Activated T-cell treated with anti-CD3 and anti-CD28 coated beads, Interleukin-2, amount 50 U/mL, for 1 hour (primary cell): ENCODE data around the gene ANKRD31.
"Not testable (repeated sequence)": the region's sequence is repeated elsewhere in the genome, so short reads cannot be mapped to it uniquely, and the experiment has no call there.

Experiments
- DNase-seq: peaks from one replicate; pipeline ENCODE4 v3.0.0-alpha.2; 2020

Gene ANKRD31

GRCh38 chr5:75236322-75237316 is at the start of gene ANKRD31:
Gene ANKRD31, minus strand, starts transcription at chr5:75236878. Its CDS starts 192 bp downstream, at chr5:75236686.
- DNase-seq = peak; percentile 92

- no peak for DNase-seq
Measured at GRCh38 chr5:75286211-75286773, 49.6 kb upstream of the ANKRD31 start.

GRCh38 chr5:75282581-75282980 is 45.9 kb upstream of the ANKRD31 start:
- DNase-seq = no peak

- no peak for DNase-seq
Measured at GRCh38 chr5:75281716-75282465, 45.2 kb upstream of the ANKRD31 start.

- DNase-seq = no peak
Measured at GRCh38 chr5:75279321-75279720, 42.6 kb upstream of the ANKRD31 start.

- no peak for DNase-seq
Measured at GRCh38 chr5:75277463-75277862, 40.8 kb upstream of the ANKRD31 start.

GRCh38 chr5:75275756-75276155 is 39.1 kb upstream of the ANKRD31 start:
- DNase-seq = no peak

- DNase-seq = no peak
Measured at GRCh38 chr5:75275147-75275546, 38.5 kb upstream of the ANKRD31 start.

- no peak for DNase-seq
Measured at GRCh38 chr5:75274486-75274885, 37.8 kb upstream of the ANKRD31 start.

GRCh38 chr5:75270605-75271004 is 33.9 kb upstream of the ANKRD31 start:
- DNase-seq = not testable (repeated sequence)

GRCh38 chr5:75265731-75266130 is 29.1 kb upstream of the ANKRD31 start:
- DNase-seq = no peak

- no peak for DNase-seq
Measured at GRCh38 chr5:75262271-75262670, 25.6 kb upstream of the ANKRD31 start.

- no peak for DNase-seq
Measured at GRCh38 chr5:75260708-75261107, 24.0 kb upstream of the ANKRD31 start.

GRCh38 chr5:75250452-75250851 is 13.8 kb upstream of the ANKRD31 start:
- not testable (repeated sequence) for DNase-seq

GRCh38 chr5:75245023-75245422 is 8.3 kb upstream of the ANKRD31 start:
- no peak for DNase-seq

GRCh38 chr5:75243510-75243909 is 6.8 kb upstream of the ANKRD31 start:
- DNase-seq = no peak

GRCh38 chr5:75243100-75243499 is 6.4 kb upstream of the ANKRD31 start:
- DNase-seq = no peak

GRCh38 chr5:75242067-75242466 is 5.4 kb upstream of the ANKRD31 start:
- DNase-seq = no peak

- no peak for DNase-seq
Measured at GRCh38 chr5:75239681-75240080, 3.0 kb upstream of the ANKRD31 start.

GRCh38 chr5:75235711-75236110 is 967 bp downstream of the ANKRD31 start:
- DNase-seq = no peak

- DNase-seq = no peak
Measured at GRCh38 chr5:75234251-75234650, 2.4 kb downstream of the ANKRD31 start.

GRCh38 chr5:75226916-75227315 is 9.8 kb downstream of the ANKRD31 start:
- no peak for DNase-seq

GRCh38 chr5:75225506-75225905 is 11.2 kb downstream of the ANKRD31 start:
- DNase-seq = no peak
